ENCODE results near the gene CA14.
"Not testable (repeated sequence)": the region's sequence is repeated elsewhere in the genome, so short reads cannot be mapped to it uniquely, and the experiment has no call there.

The CA14 gene

DNA sequence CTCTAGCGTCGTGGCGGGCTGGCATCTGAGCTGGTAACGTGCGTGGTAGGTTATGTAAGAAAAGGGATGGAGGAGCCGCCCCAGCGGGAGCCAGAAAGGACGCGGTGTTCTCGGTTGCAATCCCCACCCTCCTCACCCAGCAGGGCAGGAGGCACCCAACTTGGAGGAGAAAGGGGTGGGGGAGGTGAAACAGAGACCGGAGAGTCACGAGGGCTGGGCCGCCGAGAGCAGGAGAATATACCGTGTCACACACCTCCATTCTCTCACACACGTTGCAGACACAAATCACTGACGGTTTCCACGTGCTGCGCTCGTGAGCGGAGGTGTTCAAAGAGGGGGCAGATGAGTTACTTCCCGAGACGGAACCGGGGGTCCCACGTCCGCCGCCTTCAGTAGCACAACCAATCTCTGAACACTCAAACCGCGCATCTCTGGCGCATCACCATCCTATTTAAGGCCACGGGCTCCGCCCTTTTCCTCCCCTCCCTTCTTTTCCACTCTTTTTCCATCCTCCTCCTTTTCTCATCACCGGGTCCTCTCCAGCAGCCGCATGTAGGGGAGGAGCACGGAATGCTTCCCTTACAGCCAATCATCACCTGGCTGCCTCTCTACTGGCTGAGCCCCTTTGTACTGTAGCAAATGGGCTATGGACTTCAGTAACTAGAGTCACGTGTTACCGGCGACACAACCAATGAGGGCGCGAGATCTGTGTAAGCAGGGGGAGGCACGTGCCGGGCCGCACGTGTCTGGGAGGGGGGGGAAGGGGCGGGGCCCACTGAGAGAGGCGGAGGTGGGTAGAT, 24.4 kb downstream of the CA14 start, which contains the start of gene CIART:
Gene CIART (plus strand): TSS at position 797 of the 800 bp plus-strand sequence. CDS start 714 bp downstream, outside the sequence.
- DNase-seq = peak; percentile 86

DNA sequence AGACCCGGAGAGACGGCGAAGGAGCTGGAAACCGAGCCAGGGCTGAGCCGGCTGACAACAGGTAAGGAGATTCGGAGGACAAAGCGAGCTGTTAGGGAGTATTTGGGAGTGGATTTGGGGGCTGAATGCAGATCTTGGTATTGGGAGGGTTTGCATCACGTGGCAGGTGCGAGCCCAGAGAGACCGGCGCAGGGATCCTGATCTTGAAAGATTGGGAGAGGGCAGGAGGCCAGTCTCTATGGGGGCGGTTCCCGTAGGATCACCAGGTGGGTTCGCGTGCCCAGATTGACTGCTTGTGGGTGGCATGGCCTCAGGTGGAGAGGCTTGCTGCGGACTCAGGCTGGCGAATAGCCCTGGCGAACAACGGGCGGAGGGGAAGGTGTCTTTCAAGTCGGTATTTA, 25.0 kb downstream of the CA14 start:
- peak; percentile 15 for DNase-seq

DNA sequence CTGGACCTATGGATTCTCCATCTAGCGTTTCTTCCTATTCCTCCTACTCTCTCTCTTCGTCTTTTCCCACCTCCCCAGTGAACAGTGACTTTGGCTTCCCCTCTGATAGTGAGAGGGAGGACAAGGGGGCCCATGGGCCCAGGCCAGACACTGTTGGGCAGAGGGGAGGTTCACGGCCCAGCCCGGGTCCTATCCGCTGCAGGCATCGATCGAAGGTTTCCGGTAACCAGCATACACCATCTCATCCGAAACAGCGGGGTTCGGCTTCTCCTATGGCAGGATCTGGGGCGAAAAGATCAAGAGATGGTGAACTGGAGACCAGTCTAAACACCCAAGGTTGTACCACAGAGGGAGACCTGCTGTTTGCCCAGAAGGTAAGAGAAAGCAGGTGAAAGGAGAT, 25.7 kb downstream of the CA14 start:
- DNase-seq = no peak

DNA sequence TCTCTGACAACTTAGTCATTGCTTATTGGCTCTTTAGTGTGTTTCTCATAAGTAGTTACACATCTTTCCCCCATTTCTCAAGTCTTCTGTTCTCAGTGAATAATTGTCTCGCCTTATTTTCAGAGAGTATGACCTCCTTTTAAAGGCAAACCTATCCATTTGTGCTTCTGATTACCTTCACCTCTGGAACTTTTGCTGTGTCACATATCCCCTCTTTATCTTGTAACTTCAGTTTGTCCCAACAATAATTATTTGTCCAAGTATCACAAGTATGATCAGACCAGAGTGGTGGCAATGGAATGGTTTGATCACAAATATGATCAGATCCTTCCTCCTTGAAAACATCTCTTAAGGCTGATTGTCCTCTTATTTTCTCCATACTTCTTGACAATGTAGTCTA, 30.8 kb downstream of the CA14 start:
- DNase-seq = no peak

DNA sequence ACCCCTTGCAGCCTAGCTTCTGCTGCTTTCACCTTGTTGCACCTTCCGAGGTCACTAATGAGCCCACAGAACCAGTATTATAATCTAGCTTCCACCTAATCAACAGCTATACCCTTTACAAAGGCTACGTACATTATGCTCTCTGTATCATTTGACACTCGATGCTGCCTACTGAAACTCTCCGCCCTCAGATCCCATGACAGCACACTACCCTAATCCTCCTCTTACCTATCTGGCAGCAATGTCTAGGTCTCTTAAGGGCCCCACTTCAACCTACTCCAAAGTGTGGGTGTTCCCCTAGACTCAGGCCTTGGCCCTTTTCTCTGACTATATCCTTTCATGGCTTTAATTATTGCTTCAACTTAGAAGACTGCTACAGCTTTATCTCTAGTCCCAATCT, 31.2 kb downstream of the CA14 start:
- DNase-seq = no peak

DNA sequence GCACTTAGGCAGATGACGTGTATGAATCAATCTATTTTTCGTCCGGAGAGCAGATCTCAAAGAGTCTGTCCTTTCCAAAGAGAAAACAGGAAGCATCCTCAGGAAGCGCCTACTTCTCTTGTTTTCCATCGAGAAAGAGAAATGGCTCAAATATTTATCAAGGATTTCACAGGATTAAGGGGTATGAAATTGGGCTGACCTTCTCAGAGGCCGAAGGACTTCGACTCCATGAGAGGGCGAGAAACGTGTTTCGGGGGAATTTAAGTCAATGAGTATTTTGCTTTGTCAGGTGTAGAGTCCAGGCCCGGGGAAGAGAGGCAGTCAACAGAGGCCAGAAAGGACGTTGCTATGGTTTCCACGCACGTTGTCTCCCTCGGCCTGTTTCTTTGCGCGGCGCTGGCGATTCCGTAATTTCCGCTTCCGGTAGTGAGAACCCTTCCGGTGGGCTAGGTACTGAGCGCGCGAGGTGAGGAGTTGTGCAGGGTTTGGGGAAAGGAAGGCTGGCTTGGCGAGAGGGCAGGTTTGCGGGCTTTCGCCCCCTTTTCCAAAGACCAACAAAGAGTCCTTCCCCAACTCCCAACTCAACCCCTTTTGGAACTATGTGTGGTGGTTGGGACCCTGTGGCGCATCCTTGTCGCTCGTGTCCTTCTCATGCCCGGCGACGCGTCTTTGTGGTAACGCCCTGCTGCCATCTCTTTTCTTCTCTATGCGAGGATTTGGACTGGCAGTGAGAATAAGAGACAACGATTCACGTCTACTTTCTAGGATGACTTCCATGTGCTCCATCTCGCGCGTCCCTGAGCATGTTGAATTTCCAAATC, 36.1 kb downstream of the CA14 start, which contains the start of gene MRPS21:
Gene MRPS21 (plus strand): TSS at position 429 of the 821 bp plus-strand sequence. CDS start 506 bp downstream, outside the sequence.
- DNase-seq = peak; percentile 92

DNA sequence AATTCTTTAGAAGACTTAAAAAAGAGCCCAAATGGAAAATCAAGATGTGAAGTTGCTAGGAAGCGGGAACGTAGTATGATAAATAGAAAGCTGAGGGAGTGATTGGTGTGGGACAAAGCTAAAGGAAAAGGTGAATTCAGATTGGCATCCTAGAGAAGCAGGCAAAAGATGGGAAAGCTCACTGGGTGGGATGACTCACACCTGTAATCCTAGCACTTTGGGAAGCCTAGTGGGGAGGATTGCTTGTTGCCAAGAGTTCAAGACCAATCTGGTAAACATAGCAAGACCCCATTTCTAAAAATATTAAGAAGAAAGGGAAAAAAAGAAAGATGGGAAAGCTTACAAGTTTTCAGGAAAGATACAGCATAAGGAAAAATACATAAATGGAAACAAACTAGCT, 37.9 kb downstream of the CA14 start:
- no peak for DNase-seq

DNA sequence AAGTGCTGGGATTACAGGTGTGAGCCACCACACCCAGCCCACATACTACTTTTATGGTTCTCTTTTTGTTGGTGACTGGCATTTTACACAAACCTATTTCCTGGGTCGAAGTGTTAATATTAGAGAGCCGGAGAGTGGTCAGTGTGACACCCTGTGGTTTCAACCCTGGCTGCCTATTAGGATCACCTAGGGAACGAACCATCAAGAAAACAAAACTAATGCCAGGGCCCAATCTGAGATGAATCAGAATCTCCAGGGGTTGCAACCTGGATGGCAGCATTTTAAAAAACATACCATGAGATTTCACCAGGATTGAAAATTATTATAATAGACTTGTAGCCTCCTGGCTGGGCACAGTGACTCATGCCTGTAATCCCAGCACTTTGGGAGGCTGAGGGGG, 42.1 kb downstream of the CA14 start:
- DNase-seq = no peak

DNA sequence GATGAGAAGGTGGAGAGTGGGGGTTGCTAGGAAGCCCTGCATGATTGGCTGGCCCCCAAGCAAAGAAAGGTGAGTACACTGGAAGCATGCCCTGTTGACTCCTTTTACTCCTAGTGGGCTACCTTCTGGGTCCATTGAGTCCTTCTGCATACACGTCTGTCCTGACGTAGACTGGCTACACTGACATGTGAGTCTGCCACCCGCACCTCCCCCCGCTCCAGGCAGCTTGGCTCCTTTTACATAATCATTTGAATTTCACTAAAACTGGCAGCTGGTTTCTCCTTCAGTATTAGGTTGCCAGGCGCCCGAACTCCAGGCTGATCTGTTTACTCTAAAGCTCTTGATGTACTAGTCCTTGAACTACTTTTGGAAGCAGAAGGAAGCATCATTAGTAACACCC, 44.8 kb downstream of the CA14 start:
- DNase-seq = no peak

DNA sequence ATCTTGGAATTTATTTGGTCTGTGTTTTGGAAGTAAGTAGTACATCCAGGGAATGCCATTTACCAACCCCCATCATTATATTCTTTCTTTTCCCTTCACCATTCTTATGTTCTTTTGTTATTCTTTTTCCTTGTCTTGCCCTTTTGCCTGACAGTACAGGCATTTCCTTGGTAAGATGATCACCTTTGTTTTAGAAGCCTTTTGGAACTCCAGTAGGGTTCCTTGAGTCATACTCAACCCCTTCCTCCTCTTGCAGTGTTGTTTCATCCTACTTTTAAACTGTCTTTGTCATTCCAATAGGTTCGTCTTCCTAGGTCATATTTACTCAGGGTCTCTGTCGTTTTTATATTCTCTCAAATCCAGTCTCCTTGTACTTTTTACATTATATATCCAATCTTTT, 45.3 kb downstream of the CA14 start:
- no peak for DNase-seq

DNA sequence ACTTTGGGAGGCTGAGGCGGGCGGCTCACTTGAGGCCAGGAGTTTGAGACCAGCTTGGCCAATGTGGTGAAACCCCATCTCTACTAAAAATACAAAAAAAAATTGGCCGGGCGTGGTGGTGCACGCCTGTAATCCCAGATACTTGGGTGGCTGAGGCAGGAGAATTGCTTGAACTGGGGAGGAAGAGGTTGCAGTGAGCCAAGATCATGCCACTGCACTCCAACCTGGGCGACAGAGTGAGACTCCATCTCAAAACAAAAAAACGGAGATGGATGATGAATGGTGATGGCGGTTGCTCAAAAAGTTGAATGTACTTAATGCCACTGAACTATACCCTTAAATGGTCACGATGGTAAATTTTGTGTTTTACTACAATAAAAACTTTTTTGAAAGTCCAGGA, 51.0 kb downstream of the CA14 start:
- DNase-seq = not testable (repeated sequence)

DNA sequence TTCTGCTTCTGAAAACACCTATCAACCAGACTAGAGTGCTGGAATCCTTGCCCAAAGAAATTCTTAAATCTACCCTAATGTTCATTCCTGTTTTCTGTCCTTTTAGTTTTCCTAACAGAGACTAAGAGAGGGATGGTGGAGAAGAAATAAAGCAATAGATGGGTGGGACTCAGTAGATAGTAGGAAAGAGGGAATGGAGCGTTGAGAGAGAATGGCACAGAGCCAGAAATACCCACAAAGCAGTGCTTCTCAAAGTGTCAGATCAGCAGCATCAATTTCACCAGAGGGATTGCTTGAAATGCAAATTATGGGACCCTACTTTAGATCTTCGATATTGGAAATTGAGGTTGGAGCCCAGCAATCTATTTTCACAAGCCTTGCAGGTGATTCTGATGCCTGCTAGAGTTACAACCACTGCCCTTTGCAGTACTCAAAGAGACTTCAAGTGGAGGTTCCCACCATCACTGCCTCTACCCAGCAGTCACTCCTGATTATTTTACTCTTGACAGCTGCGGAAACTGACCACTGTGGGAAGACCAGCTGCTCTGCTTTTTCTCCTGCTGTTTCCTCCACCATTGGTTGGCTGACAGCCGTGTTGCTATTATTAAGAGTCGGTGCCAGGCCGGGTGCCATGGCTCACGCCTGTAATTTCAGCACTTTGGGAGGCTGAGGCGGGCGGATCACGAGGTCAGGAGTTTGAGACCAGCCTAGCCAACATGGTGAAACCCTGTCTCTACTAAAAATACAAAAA, 52.4 kb downstream of the CA14 start:
- no peak for DNase-seq

DNA sequence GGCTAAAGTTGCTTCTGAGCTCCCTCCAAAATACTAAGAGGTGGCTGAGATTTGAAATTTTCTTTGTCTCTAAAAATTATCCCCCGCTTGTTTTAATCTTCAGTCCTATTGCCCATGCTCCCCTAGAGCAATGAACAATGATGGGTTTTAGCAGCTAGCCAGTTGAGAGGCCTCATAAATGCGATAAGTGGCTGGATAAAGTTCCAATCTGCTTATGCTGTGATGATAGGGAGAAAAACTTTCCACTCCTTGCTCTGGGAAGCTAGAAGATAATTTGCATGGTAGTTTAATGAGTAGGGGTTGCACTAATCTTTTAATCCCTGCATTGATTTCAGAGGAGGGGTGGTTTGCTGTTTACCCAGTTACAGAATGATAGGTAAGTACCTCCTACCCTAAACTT, 54.2 kb downstream of the CA14 start:
- DNase-seq = no peak
